AG08395 (cell line): ENCODE results near the gene DIP2C.
A peak's percentile ranks its signal among the peaks of the same experiment; 100 is the strongest.

Experiments used
- DNase-seq: peaks from one replicate; pipeline ENCODE4 v3.0.0; 2012; ENCODE audit warnings: mixed read lengths, low spot score

DIP2C gene

DNA sequence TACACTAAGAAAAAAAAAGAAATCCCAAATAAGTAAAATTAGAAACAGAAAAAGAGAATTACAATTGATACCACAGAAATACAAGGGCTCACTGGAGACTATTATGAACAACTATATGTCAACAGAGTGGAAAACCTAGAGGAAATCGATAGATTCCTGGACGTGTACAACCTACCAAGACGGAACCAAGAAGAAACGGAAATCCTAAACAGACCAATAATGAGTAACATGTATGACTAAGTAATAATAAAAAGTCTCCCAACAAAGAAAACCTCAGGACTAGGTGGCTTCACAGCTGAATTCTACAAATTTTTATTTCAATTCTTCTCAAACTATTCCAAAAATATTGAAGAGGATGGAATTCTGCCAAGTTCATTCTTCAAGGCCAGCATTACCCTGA is 13.9 kb downstream of the DIP2C start:
- no peak for DNase-seq

DNA sequence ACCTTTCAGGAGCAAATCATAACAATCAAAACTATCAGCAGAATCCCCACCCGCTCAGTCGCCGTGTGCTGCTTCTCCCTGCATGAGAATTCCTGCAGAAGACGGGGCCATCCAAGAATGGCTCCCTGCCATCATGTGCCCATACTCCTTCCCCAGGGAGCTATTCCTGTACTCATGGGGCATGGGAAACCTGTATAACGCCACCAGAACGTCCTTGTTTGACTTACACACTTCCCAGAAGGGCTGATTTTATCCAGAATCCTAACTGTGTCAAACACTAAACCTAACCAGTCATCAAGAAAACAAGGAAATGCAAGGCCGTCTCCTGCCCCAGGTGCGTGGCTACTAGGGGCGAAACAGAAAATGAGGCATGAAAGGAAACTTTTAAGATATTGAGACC is 16.0 kb downstream of the DIP2C start:
- no peak for DNase-seq

DNA sequence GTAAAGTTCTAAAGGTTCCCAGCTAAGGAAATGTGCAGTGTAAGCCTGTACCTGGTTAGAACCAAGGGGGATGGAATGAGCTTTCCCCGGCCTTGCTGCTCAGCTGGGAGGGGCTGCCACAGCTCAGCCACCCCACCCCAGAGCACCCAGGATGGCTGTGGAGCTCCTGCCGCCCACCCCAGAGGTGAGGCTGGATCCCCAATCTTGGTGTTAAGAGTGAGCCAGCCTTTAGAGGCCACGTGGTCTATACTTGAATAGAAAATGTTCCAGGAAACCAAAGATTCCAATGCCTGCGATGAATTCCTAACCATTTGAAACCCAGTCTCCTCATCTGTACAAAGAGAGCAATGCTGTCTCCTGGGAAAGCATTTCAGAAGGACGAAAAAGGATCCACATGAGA is 16.5 kb downstream of the DIP2C start:
- no peak for DNase-seq

DNA sequence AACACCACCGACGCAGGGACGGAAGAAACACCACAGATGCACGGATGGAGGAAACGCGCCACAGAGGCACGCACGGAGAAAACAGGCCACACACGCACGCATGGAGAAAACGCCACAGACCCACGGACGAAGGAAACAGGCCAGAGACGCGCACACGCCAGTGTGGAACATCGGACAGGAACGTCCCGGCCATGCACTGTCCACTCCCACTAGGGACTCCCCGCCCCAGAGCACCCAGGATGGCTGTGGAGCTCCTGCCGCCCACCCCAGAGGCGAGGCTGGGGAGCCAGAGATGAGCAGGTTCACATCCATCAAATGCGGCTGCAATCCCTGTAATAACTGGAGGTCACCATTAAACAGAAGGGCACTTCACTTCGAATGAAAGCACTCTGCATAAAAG is 17.3 kb downstream of the DIP2C start:
- DNase-seq = no peak

DNA sequence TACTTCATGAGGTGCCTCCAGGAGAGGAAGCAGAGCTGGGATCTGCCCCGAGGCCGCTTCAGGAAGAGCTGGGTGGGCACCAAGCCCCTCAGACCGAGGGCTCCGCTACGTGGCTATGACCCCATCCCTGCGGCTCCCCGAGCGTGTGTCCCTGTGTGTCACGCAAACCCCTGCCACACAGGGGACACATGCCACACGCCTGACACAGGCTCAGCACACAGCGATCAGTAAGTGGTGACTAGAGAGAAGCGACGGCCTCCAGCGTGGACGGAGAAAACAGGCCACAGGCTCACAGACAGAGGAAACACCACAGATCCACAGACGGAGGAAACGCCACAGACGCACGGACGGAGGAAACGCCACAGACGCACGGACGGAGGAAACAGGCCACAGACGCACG is 18.5 kb downstream of the DIP2C start:
- no peak for DNase-seq

DNA sequence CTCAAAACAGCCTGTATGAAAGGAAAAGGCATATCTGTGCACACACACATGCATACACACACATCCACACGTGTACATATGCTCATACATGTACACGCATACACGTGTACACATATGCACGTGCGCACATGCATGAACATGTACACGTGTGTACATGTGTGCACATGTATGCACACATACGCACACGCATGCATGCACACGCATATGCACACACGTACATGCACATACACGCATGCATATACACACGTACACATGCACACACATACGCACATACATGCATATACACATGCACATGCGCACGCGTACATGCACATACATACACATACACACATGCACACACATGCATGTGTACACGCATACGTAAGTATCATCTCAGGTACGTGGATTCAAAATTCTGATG is 19.4 kb downstream of the DIP2C start:
- no peak for DNase-seq

DNA sequence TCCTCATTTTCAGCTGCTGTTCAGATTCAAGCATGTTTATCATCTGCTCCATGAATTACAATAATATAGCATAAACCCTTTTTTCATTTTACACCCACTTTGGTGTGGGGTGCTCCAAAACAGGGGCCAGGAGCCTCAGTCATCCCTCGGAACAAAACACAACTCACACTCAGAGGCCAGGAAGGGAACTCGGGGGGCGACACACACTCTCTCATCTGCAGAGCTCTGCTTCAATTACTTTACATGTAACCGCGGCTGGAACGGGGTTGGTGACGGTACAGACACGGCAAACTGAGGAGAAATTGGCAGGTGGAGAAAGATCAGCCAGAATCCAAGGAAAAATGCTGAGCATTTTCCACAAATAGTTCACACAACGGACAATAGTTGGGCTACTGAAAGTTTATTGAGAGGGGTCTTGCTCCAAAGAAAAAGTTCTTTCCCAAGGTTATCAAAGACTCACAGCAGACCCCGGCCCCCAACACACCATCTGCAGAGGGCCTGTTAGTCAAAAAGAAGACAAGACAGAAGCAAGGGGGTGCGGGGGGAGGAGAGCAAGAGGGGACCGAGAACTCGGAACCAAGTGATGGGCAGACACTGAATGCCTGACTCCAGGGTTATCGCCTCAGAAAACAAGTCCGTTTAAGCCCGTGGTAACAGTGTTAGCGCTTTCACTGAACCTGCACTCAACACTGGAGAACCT is 20.5 kb downstream of the DIP2C start:
- no peak for DNase-seq

DNA sequence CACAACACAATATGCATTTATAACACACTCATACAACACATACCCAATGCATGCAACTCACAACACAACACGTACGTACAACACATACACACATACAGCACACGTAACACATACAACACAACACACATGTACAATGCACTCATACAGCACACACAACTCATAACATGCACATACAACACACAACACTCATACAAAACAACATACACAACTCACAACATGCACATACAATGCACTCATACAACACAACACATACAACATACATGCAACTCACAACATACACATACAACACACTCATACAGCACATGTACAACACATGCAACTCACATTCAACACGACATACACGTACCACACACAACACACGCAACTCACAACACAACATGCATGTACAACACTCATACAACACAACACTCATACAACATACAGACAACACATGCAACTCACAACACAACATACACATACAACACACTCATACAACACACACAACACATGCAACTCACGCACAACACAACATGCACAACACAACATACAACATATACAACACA is 21.8 kb downstream of the DIP2C start:
- no peak for DNase-seq

DNA sequence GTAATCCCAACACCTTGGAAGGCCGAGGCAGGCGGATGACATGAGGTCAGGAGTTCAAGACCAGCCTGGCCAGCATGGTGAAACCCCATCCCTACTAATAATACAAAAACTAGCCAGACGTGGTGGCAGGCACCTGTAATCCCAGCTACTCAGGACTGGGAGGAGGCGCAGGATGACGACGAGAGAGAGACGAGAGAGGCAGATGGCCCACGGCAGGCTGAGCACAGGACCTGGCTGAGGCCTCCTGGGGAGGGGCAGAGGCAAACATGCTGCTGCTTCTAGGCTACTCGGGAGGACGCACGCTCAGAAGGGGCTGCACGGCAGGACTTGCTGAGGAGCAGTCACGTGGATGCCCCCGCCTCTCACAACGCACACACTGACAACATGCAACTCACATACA is 22.4 kb downstream of the DIP2C start:
- no peak for DNase-seq

DNA sequence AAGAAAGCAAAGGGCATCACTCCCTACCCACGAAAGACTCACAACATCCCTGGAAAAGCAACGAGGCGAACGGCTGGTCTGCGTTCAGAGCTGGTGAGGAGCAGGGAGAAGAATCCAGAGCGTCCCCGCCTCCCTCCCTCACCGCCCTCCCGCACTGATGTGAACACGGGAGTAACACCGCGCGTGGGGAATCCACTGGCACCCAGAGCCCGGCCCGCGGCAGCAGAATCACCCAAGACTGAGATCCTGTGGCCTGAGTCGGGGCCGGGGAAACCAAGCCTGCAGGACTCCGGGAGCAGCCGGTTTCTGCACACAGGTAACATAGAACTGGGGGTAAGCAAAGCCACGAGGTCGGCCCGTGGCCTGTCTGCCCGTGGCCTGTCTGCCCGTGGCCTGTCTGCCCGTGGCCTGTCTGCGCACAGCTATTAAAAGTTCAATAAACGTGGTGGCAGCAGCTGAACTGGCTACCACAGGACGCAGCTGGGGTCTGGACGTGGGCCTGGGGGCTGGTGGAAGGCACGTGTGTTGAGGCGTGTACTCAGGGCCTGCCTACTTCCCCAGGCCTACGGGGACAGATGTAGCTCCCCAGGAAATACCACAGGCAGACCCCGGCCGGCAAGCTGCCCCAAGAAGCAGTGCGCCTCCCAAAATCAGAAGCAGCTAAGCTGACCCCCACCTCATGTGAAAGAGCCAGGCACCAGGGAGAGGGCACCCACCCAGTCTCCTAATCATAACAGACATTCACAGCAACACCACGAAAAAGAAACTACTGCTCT is 23.0 kb downstream of the DIP2C start:
- DNase-seq = no peak

DNA sequence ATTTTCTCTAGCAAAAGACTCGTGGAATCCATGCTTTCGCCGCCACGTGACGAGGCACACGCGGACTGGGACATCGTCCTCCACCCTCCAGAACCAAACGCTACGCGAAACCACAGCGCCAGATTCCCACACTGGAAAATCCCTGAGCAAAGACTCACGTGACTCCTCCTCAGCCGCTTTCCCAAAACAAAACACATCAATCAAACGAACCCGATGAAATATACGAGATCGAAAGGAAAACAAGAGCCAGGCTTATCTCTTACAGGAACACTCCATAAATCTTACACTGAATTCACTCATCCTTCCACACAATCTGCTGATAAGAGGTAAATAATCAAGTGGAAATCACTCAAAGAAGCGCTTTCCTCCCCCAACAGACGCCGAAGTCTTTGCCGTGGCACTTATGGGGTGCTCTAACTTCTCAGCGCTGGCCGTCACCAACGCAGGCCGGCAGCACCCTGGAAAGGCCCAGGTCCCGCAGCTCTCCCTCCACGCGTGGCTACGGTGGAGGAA is 23.8 kb downstream of the DIP2C start:
- no peak for DNase-seq

DNA sequence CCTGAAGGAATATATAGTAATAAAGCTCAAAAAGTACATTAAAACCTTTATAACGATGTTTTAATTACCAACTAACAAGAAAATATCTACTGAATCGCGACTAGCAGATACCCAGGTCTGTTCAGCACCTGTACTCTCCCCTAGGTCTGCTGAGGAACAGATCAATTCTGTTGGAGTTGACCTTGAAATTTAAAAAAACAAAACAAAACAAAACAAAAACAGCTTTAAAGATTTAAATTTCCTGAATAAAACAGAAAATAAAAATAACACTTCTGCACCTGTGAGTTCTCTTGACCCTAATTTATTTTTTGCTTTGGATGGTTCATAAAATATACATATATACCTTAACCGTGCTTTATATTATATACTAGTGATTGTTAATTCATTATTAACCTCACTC is 24.6 kb downstream of the DIP2C start:
- no peak for DNase-seq

DNA sequence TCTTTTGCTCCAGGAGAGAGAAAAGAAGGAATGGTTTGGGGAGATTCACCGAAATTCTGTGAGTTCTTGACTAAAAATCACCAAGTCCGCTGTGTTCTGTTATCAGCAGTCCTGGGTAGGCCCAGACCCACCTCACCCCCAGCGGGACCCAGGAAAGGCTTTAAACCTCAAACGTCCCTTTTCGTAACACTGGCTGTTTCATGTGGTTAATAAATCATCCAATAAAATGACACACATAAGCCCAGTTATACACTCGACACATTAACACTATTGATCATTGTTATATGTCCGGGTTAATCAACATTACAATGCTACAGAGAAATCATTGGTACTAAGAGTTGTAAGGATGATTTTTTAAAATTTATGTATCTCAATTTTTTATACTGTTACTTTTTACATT is 25.2 kb downstream of the DIP2C start:
- no peak for DNase-seq

DNA sequence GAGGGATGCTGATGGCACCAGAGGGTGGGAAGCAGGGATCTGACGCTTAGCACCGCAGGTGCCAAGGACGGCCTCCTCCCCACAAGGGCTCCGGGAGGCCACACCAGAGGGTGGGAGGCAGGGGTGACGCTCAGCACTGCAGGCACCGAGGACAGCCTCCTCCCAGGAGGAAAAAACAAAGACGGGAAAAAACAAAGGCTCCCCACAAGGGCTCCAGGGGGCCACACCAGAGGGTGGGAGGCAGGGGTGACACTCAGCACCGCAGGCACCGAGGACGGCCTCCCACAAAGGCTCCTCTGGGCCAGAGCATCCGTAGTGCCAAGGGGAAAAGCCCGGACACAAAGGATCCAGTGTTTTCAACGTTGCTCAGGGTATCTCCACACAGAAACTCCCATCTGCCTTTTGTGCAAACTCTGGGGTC is 25.6 kb downstream of the DIP2C start:
- no peak for DNase-seq

DNA sequence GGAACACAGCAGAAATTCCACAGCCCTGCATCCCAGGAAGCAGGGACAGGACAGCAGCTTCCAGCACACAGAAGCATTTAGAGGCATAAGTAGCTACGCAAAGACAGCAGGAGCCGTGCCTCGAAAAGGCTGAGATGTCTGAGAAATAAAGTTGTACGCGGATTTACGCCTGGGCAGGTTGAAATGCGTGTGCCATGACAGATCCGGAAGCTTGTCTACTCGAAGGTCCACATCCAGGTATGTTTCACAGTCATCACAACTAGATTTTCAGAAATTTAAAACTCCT is 26.1 kb downstream of the DIP2C start:
- no peak for DNase-seq

DNA sequence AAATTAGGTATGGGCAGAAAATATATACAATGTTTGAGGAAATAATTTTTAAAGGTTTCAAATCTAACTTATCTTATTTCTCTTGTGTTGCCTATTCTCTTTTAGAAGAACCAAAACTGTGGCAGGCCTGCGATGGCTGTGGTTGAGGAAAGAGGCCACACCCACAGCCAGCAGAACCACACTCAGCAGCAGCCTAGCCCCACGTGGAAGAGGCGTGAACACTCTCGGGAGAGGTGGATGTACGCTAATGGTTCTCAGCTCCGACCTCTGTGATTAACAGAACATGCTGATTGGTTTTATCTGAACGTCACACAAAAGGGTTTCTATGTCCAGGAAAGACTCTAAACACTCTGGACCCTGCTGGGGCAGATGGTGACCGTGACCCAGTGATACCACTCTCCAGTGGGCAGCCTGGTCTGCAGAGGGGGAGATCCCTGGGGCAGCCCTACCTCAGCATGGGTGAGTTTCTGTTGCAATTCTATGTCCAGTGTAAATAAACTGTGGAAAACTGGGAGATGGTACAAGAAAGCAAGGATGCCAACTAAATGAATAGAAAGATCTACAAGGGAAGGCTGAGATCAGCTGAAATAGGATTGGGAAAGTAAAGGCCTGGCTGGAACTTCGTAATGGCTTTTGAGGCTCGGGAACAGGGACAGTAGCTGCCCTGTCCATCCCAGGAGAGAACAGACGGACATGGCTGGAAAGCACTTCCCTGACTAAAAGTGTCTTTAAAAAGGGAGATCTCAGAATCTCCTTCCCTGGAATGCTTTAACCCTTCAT is 26.6 kb downstream of the DIP2C start:
- no peak for DNase-seq

DNA sequence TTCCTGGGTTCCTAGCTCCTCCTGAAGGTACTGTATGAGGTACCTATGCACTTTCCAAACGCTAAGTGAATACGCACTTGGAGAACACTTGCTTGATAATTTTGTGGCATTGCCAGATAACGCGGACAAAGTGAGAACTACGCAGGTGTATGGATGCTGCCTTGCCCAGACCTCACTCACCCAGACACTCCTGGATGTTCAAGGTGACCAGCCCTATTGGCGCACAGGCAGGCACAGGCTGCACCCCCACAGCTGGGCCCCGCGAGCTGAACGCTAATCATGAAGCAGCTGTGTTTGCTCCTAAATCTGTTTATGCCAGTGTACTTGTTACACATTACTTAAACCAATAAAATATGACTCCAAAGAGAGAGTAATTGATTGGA is 27.3 kb downstream of the DIP2C start:
- DNase-seq = no peak

DNA sequence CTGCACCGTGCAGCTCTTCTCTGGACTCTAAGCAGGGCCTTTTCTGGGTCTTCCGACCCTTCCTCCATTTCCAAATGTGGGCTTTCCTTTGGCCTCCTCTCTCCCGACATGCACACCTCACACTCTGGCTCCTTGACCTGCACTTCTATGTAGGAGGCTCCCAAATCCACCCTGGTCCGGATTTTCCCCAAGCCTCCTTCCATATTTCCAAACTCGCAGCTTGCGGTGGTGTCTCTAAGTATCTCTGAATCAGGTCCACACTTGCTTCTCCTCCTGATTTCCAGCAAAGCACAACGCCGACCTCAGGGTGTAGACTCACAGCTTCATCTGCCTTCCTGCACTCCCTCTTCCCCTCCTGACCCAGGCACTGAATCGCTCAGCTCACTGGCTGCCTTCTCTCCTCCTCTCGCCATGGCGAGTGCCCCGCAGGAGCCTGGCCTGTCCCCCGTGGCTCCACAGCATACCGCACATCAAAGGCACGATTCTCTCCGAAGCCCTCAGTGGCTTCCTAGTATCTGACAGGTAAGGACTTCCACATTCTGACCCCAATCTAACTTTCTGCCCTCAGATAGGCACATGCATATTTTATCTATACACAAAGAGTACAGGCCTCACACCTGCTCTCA is 27.8 kb downstream of the DIP2C start:
- no peak for DNase-seq

DNA sequence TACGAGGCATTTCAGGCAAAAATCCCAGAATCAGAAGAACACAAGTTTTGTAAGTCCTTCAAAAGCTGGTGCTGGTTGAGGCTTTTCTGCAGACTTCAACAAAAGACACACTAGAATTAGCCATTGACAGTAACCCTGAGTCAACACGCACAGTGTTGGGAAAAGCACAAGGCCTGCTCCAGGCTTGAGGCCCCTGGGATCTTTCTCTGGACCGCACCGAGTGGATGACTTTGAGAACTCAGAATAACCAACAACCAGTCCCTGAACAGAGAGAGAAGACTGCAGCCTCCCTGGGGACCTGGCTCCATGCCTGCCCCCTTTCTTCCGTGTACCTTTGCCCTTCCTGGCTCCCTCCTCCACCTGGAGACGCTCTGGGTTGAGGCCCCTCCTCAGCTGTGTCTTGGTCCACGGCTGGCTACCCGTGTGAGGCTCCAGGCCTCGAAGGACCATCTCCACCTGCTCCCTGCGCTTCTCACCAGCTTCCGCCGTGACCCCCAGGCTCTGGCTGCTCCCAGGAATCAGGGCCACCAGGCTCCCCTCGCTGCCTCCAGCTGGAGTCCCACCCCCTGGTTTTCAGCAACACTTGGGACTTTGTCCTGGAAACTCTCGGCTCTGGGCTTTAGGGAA is 28.4 kb downstream of the DIP2C start:
- DNase-seq = no peak

DNA sequence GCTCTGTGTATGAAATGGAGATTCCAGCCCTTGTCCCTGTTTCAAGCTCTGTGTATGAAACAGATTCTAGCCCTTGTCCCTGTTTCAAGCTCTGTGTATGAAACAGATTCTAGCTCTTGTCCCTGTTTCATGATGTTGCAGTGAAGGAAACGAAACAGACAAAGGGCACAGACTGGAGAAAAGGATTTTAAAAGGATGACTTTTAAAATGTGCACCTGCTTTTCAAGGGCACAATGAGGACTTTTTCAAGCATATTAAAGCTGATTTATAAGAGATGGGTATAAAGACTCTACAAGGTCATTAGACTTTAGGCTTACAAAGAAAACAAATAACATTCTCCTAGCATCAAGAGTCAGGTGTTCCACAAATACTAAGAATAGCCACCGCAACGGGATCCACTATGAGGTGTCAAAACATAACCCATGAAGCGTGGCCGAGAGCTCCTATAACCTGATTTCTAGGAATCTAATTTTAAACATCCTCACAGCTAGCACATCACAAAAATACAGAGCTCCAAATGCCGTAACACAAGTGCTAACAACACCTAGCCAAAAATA is 29.0 kb downstream of the DIP2C start:
- no peak for DNase-seq

DNA sequence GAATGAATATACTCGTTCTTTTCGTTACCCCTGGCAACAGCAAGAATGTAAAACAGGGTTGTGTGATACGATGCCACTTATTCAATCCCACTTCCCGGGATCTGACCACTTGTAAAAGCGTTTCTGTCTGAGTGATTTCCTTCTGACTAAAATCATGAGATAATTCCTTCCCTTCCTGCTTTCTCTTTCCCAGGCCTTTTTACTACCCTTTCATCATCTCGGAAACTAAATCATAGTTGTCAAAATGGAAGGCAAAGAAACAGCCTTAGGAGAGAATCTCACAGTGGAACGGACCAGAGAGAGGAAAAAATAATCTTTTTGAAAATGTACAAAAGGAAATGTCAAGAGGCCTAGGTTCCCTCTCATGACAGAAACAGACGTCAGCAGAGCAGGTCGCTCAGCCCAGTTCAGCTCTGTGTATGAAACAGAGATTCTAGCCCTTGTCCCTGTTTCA is 29.8 kb downstream of the DIP2C start:
- DNase-seq = peak; percentile 66
